Measurements from ENCODE around the gene NUDT8. TPM values are rescaled to one million over a fixed set of nuclear protein-coding genes. Genes with fewer than 3 reads are reported as not detected.

The NUDT8 gene
- total and polyA plus RNA-seq, 2 of the 8 experiments (the other 6 are each of a cell fraction or from before 2014, with no cell fraction given): 7.2 to 8.3 TPM

DNA sequence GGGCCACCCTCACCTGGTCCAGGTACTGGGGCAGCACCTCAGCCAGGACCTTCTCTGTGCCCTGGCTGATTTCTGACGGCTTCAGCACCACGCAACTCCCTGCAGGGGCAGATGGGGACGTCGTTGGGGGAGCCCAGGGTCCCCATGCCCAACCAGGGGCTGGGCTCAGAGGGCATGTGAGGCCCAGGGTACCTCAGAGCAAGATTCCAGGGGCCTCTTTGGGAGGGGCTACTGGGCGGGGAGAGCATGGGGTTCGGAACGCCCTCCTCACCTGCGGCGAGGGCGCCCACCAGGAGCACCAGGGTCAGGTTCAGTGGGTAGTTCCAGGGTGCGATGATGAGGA, 36.5 kb upstream of the NUDT8 start:
- H3K9ac ChIP-seq (replicated peaks in 1 of 4; ENCODE audit: extremely low read depth in 1 of 4, low read depth in 3 of 4, low read length in 3 of 4): no peak overlapping the region
- no peak overlapping the region for H2BK12ac ChIP-seq (ENCODE audit: low read depth, low read length)
- no peaks in the 10 kb centered on the region for H3K27me3 ChIP-seq (replicated peaks in 1 of 4; ENCODE audit: control insufficient read depth in 3 of 4, extremely low read depth in 1 of 4, insufficient read depth in 3 of 4, low read length in 3 of 4)
- H2AFZ ChIP-seq (ENCODE audit: low read length): no peak overlapping the region
- H3K79me2 ChIP-seq (ENCODE audit: control insufficient read depth in 1 of 2, insufficient read depth in 2 of 2, low read length in 2 of 2): no peaks in the 10 kb centered on the region
- TF ChIP-seq EZH2 (IDR thresholded peaks at IDR 0.05; ENCODE audit: low read depth, low read length, severe bottlenecking): no peak
- no peak for TF ChIP-seq RAD21 (IDR thresholded peaks at IDR 0.05 in 1 of 2, conservative IDR thresholded peaks at IDR 0.05 in 1 of 2; ENCODE audit: low read depth in 2 of 2, low read length in 2 of 2)
- no peak for TF ChIP-seq JUN (IDR thresholded peaks at IDR 0.05; ENCODE audit: low read depth, low read length)
- no peak for TF ChIP-seq POLR2A (IDR thresholded peaks at IDR 0.05; ENCODE audit: control extremely low read depth in 1 of 2, low read depth in 2 of 2, low read length in 2 of 2)
- TF ChIP-seq SIN3A (conservative IDR thresholded peaks at IDR 0.05 in 1 of 2, IDR thresholded peaks at IDR 0.05 in 1 of 2; ENCODE audit: low read depth in 1 of 2, low read length in 2 of 2): no peak
- no peak overlapping the region for H3K27ac ChIP-seq (ENCODE audit: low read depth, low read length)
- H2BK120ac ChIP-seq (replicated peaks; ENCODE audit: low read depth, low read length): no peak overlapping the region
- no peak overlapping the region for H3K18ac ChIP-seq (ENCODE audit: extremely low read depth, low read length)
- ChIA-PET POLR2A (ENCODE audit: partially characterized antibody) (no interaction called here), CTCF (ENCODE audit: partially characterized antibody) (interaction anchor here (0.9 to 4.4 kb wide), 8 partner anchors 10 to 40 kb away, joined by 3 to 29 read pairs (median 3); partner anchors contain the start of genes NUDT8 and TBX10)
- H3K4ac ChIP-seq (replicated peaks; ENCODE audit: insufficient read length, low read depth, low read length): no peak overlapping the region
- no peak for DNase-seq (ENCODE audit: low read depth in 1 of 2, low spot score in 2 of 2)
- no peak overlapping the region for H2BK20ac ChIP-seq (ENCODE audit: low read length)
- H4K5ac ChIP-seq (ENCODE audit: insufficient read length, low read depth, low read length): no peak overlapping the region
- H3K23ac ChIP-seq (ENCODE audit: insufficient read length): no peak overlapping the region
- 88% methylated on average over 11 of the region's 11 CpGs; no CpG with 5 or more reads in 1 of the 2 experiments for WGBS, 2 experiments (ENCODE audit: extremely low coverage in 1 of 2, insufficient coverage in 1 of 2, insufficient read length in 1 of 2, insufficient replicate concordance in 2 of 2, low coverage in 1 of 2, low lambda C conversion rate in 2 of 2, missing lambda C conversion rate in 1 of 2)
- H2BK5ac ChIP-seq (ENCODE audit: low read depth, low read length): no peak overlapping the region
- no peak overlapping the region for H3K4me3 ChIP-seq (ENCODE audit: extremely low read depth in 1 of 4, insufficient read depth in 2 of 4, low read depth in 3 of 4, low read length in 4 of 4)
- no peaks in the 10 kb centered on the region for H3K4me1 ChIP-seq (replicated peaks in 1 of 4; ENCODE audit: control insufficient read depth in 3 of 4, insufficient read depth in 4 of 4, low read length in 3 of 4)
- no peak overlapping the region for H4K8ac ChIP-seq (ENCODE audit: extremely low read depth, insufficient read depth, low read length)
- no peaks in the 10 kb centered on the region for H3K79me1 ChIP-seq (ENCODE audit: low read depth, low read length)
- H2BK15ac ChIP-seq (ENCODE audit: low read length): no peak overlapping the region
- no peak overlapping the region for H3K56ac ChIP-seq (replicated peaks; ENCODE audit: insufficient read length, low read depth, low read length)
- peaks cover 14% of the 10 kb centered on the region; the same call in 1 of the 2 replicates for H3K23me2 ChIP-seq (ENCODE audit: low read depth, low read length)
- no peak overlapping the region for H2AK5ac ChIP-seq (ENCODE audit: low read depth, low read length)
- H4K91ac ChIP-seq (replicated peaks; ENCODE audit: insufficient read length, low read length): no peak overlapping the region
- peaks cover 0 to 2% of the 10 kb centered on the region in 2 experiments for H4K20me1 ChIP-seq (replicated peaks in 1 of 2; ENCODE audit: control insufficient read depth in 1 of 2, insufficient read depth in 2 of 2, low read length in 2 of 2)
- no peaks in the 10 kb centered on the region for H3K9me3 ChIP-seq (ENCODE audit: insufficient read depth in 2 of 2, low read depth in 1 of 2, low read length in 1 of 2)
- H3K4me2 ChIP-seq (ENCODE audit: insufficient read depth in 1 of 2, low read depth in 2 of 2, low read length in 2 of 2): no peak overlapping the region
- H3K36me3 ChIP-seq (ENCODE audit: control insufficient read depth in 2 of 4, insufficient read depth in 4 of 4, low read length in 3 of 4): no peaks in the 10 kb centered on the region
- no peak overlapping the region for H3K14ac ChIP-seq (ENCODE audit: insufficient read length)
- FAIRE-seq: no peak
